ENCODE measurements around the gene FAM234B. TPM values are rescaled to one million over a fixed set of nuclear protein-coding genes. Genes with fewer than 3 reads are reported as not detected.

Gene FAM234B
- total and polyA plus RNA-seq, 11 donors: 1.2 to 3.5 (median 2.5) TPM

DNA sequence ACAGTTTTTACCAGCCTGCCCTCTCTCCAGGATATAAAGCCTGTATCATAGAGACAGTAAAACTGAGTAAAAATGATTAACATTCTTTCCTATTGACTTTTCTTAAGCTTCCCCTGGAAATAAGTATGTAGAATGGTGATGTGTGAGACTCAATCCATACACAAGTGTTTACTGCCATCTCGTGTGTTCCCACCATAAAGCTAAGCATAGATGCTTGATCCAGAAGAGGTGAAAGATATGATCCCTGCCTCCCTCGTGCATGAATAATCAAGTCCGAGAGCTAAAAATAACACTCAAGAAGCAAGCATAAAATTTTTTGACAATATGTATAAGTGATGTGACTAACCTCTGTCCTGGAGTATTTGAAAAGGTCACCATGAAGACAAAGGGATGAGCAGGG, 76.2 kb downstream of the FAM234B start:
- Histone ChIP-seq H3K27me3 (no peaks in the 10 kb centered on the region), H3K27ac (peak overlapping the region in 1 of 12 donors; percentile 58), H3K9me3 (no peaks in the 10 kb centered on the region), H3K4me3 (no peak overlapping the region), H3K4me1 (peaks cover 0 to 25% (median 14%) of the 10 kb centered on the region in 12 donors), H3K36me3 (no peaks in the 10 kb centered on the region)
- no peak for TF ChIP-seq POLR2A (IDR thresholded peaks at IDR 0.05)
- TF ChIP-seq, protein P1, sequence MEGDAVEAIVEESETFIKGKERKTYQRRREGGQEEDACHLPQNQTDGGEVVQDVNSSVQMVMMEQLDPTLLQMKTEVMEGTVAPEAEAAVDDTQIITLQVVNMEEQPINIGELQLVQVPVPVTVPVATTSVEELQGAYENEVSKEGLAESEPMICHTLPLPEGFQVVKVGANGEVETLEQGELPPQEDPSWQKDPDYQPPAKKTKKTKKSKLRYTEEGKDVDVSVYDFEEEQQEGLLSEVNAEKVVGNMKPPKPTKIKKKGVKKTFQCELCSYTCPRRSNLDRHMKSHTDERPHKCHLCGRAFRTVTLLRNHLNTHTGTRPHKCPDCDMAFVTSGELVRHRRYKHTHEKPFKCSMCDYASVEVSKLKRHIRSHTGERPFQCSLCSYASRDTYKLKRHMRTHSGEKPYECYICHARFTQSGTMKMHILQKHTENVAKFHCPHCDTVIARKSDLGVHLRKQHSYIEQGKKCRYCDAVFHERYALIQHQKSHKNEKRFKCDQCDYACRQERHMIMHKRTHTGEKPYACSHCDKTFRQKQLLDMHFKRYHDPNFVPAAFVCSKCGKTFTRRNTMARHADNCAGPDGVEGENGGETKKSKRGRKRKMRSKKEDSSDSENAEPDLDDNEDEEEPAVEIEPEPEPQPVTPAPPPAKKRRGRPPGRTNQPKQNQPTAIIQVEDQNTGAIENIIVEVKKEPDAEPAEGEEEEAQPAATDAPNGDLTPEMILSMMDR (IDR thresholded peaks at IDR 0.05): no peak
- DNase-seq: no peak
- intact Hi-C loops (cut with DNase I): no loop called here
- ATAC-seq: no peak
- WGBS, 4 donors: 65 to 70% (median 68%) methylated on average over 3 of the region's 3 CpGs

DNA sequence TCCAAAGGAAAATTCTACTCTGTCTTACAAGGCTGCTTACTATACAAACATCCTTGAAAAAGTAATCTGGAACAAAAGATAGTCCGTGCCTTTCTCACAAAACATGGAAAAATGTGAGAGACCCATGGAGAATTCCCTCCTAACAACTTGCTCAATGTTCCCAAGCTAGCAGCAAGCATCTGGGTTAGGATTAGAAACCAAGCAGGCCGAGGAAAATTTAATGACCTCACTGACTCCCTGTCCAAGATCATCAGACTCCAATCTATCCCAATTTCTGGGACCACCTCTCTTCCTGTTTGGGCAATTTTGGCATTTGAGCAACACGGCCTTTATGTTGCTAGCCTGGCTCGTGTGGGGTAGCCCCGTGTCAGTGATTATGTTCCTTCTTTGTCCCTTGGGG, 77.4 kb downstream of the FAM234B start:
- ATAC-seq (peak; percentile 23 to 65 (median 37)), DNase-seq (no peak)
- no peaks in the 10 kb centered on the region for H3K9me3 ChIP-seq
- peaks cover 0 to 22% (median 6%) of the 10 kb centered on the region in 12 donors for H3K4me1 ChIP-seq
- intact Hi-C loops (cut with DNase I): no loop called here
- TF ChIP-seq, protein P1 (IDR thresholded peaks at IDR 0.05): no peak
- no peak for TF ChIP-seq POLR2A (IDR thresholded peaks at IDR 0.05)
- no peaks in the 10 kb centered on the region for H3K27me3 ChIP-seq
- H3K27ac ChIP-seq: peak overlapping the region in 4 of 12 donors; percentile 17 to 49 (median 30)
- no peaks in the 10 kb centered on the region for H3K36me3 ChIP-seq
- no peak overlapping the region for H3K4me3 ChIP-seq
- WGBS, 4 donors: 78 to 84% (median 81%) methylated on average over 5 of the region's 5 CpGs

DNA sequence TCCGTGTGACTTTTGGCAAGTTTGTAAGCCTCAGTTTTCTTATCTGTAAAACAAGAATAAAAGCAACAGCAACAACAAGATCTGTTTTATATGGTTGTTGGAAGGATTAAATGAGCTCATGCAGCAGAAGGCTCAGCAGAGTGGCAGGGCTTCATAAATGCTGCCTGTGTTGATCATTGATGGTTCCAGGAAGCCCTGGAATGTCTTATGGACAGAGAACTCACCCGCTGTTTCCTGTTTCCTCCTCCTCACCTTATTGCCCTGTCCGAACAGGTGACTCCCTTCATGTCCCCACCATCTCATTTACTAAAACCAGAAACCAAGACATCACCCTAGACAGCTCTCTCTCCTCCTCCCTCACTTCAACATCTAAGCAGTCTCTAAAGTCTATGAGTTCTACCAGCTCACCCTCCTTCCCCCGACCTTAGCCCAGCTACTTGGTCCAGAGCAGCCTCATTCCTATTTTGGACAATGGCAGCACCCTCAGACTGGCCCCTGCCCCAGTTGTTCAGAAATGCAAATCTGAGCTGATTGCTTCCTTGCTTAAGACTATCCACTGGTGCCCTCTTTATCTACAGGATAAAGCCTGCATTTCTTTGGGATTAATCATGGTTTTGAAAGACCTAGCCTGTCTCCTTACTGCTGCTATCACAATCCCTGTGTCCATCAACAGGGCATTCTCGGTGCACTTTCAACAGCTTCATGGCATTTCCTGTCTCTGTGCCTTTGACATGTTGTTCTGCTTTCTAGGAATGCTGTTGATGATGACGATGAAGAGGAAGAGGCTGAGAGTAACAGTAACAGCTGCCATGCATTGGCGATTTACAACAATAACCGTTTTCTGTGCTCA, 80.7 kb downstream of the FAM234B start:
- Histone ChIP-seq H3K27ac (no peak overlapping the region), H3K4me3 (no peak overlapping the region), H3K9me3 (no peaks in the 10 kb centered on the region), H3K4me1 (peaks cover 0 to 16% (median 0%) of the 10 kb centered on the region in 12 donors), H3K27me3 (no peaks in the 10 kb centered on the region), H3K36me3 (no peaks in the 10 kb centered on the region)
- no peak for TF ChIP-seq POLR2A (IDR thresholded peaks at IDR 0.05)
- TF ChIP-seq, protein P1 (IDR thresholded peaks at IDR 0.05): no peak
- 70 to 78% (median 73%) methylated on average over 8 of the region's 8 CpGs for WGBS, 4 donors
- intact Hi-C loops (cut with DNase I): no loop called here
- ATAC-seq (no peak), DNase-seq (no peak)

DNA sequence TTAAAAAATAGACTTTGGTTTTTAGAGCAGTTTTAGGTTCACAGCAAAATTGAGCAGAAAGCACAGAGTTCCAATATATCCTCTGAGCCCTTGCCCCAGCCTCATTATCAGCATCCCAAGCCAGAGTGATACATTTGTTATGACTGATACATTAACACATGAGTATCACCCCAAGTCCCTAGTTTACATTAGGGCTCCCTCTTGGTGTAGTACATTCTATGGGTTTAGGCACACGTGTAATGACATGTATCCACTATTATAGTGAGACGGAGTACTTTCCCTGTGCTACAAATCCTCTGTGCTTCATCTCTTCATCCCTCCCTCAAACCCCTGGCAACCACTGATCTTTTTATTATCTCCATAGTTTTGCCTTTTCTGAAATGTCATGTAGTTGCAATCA, 81.8 kb downstream of the FAM234B start:
- WGBS, 4 donors: 94 to 97% (median 96%) methylated on average over 2 of the region's 2 CpGs
- intact Hi-C loops (cut with DNase I): no loop called here
- TF ChIP-seq, protein P1 (IDR thresholded peaks at IDR 0.05): no peak
- no peak for TF ChIP-seq POLR2A (IDR thresholded peaks at IDR 0.05)
- no peaks in the 10 kb centered on the region for H3K36me3 ChIP-seq
- H3K4me1 ChIP-seq: peaks cover 0 to 6% (median 0%) of the 10 kb centered on the region in 12 donors
- H3K9me3 ChIP-seq: no peaks in the 10 kb centered on the region
- no peaks in the 10 kb centered on the region for H3K27me3 ChIP-seq
- ATAC-seq (no peak), DNase-seq (no peak)
- H3K27ac ChIP-seq: no peak overlapping the region
- H3K4me3 ChIP-seq: no peak overlapping the region
